GM20431 (cell line): Measurements from ENCODE around the gene ADAD2.
"Not testable (repeated sequence)": the region's sequence is repeated elsewhere in the genome, so short reads cannot be mapped to it uniquely, and the experiment has no call there.

ENCODE experiments used
- in situ Hi-C: fragments of 300-500 bp; cut with MseI, MboI; formaldehyde crosslinking; loops from one replicate; pipeline ENCODE4 v1.15.0; 2020; ENCODE audit warnings: low sequenced_read_pairs; ENCODE audit not compliant: unreplicated experiment

The ADAD2 gene

GRCh38 chr16:84214451-84215066 lies 23.6 kb downstream of the ADAD2 start:
- in situ Hi-C loops, result no loop called here

GRCh38 chr16:84215531-84215930 lies 24.6 kb downstream of the ADAD2 start:
- in situ Hi-C loops, result no loop called here

DNA sequence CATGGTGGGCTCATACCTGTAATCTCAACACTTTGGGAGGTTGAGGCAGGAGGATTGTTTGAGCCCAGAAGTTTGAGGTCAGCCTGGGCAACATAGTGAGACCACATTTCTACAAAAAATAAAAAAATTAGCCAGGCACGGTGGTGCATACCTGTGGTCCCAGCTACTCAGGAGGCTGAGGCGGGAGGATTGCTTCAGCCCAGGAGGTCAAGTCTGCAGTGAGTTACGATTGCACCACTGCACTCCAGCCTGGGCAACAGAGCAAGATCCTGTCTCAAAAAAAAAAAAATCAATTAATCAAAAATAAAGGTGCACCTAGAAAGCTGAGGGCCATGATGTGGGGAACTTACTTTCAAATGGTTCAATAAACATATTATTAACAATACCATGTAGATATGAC lies 25.2 kb downstream of the ADAD2 start:
- in situ Hi-C loops, result not testable (repeated sequence)

DNA sequence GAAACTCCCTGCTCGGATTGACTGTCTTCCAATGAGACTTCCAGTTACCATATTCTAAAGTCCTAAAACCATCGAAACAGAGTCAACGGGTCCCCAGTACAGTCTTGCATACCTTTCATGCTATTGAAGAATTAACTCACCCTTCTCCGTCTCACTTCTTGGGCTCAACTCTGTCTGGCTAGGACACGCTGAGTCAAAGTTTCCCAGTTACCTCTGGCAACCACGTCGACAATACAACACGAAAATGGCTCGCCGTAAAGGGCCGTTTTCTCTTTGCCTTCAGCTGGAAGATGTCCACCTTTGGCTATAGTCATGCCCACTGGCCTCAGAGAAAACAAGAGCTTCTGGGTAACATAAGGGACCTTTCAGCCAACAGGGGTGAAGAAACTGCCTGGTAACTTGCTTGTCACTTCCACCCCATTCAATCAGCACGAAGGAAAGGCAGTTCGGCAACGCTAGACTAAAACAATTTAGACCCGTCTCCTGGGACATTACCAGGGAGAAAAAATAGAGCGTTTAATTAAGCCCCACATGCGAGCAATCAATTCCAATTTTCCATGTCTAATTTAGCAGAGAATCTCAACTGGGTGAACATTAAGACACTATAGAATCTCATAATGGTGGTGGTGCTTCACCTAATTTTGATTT lies 27.3 kb downstream of the ADAD2 start:
- in situ Hi-C loops, result no loop called here

DNA sequence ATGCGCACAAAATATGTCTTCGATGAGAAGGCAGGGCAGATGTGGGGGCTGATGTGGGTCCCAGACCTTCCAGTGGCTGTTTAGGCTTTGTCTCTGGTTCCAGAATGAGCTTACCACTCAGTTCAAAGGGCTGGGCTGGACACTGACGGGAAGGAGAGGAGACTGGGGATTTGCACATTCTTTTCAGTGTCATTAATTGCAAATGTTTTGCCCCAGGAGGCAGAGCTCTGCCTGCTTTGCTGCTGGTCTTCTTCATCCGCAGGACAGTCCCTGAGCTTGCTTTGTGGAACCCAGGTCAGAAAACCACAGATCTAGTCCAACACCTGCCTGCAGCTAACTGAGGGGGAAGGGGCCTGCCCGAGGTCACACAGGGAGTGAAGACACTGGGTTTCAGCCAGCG lies 28.0 kb downstream of the ADAD2 start:
- in situ Hi-C loops, result no loop called here

DNA sequence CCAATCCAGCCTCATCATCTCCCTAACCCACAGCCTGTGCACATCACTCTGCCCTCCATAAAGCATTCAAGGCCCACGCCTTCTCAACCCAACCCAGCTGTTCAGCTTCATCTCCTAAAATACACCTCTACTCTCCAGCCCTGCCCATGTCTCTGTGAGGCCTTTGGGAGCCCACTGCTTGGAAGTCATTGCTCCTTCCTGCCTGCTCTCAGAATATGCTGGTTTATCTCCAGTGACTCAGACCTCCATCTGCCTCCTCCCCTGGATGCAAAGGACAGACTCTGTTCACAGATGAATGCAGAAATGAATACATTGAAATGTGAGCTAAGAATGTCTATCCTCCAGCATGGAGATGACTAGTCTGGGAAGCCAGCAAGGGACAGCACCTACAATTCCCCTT lies 29.9 kb downstream of the ADAD2 start:
- in situ Hi-C loops, result no loop called here

GRCh38 chr16:84223456-84223855 lies 32.5 kb downstream of the ADAD2 start:
- in situ Hi-C loops, result no loop called here

GRCh38 chr16:84224554-84224953 lies 33.6 kb downstream of the ADAD2 start:
- in situ Hi-C loops, result no loop called here

DNA sequence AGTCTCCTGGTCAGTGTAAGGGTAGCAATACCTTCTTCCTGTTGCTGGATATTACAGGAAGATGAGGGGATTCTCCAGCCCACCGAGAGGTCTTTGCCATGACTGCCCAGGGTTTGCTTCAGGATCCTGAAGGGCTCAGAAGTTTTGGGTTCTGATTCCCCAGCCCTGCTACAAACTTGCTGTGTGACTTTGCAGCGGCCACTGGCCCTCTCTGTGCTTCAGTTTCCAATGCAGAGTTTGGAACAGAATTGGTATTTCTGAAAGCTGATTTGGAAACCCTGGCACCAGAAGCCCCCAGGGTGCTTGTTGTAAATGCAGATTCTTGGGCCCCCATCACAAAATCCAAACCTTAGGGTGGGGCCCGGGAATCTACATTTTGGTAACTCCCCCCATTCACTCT lies 34.2 kb downstream of the ADAD2 start:
- in situ Hi-C loops, result no loop called here

GRCh38 chr16:84225571-84225970 lies 34.6 kb downstream of the ADAD2 start:
- in situ Hi-C loops, result no loop called here

GRCh38 chr16:84226026-84226425 lies 35.1 kb downstream of the ADAD2 start:
- in situ Hi-C loops, result no loop called here

GRCh38 chr16:84227548-84227947 lies 36.6 kb downstream of the ADAD2 start:
- in situ Hi-C loops, result no loop called here

- in situ Hi-C loops, result no loop called here
Observed at GRCh38 chr16:84228256-84228838, 37.4 kb downstream of the ADAD2 start.

DNA sequence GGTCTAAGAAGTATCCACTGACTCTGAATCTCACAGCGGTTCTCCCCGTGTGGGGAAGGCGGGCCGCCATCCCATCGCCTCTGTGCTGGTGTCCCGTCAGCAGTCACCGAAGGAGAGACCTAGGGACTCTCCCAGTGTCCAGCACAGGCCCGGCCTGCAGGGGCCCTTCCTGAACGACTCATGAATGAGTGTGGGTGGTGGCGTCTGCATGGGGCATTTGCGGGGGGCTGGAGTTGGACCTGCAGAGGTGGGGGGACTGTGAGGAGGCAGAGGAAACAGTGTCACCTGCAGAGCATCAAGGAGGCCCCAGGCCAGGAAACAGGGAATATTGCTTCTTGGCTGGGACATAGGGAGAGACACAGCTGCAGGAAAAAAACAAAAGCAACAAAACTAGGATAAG lies 38.5 kb downstream of the ADAD2 start:
- in situ Hi-C loops, result no loop called here

- in situ Hi-C loops, result no loop called here
Observed at GRCh38 chr16:84232060-84232459, 41.1 kb downstream of the ADAD2 start.

DNA sequence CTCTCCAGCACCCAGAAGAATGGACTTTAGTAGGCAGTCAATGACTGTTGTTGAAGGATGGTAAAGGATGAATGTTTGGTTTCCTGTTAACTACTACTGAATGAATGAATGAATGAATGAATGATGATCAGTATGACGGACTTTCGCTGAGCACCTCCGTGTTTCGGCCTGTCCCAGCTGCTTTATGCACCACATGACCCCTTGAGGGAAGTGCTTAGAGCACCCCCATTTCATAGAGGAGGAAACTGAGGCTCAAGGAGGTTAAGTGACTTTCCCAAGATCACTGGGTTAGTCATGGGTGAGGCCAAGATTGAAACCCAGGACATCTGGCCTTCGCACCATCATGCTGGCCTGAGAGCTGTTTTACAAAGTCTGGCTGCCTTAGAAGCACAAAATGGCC lies 42.0 kb downstream of the ADAD2 start:
- in situ Hi-C loops, result no loop called here

- in situ Hi-C loops, result no loop called here
Observed at GRCh38 chr16:84233748-84234147, 42.8 kb downstream of the ADAD2 start.

GRCh38 chr16:84234321-84235241 lies 43.6 kb downstream of the ADAD2 start:
- in situ Hi-C loops, result no loop called here

DNA sequence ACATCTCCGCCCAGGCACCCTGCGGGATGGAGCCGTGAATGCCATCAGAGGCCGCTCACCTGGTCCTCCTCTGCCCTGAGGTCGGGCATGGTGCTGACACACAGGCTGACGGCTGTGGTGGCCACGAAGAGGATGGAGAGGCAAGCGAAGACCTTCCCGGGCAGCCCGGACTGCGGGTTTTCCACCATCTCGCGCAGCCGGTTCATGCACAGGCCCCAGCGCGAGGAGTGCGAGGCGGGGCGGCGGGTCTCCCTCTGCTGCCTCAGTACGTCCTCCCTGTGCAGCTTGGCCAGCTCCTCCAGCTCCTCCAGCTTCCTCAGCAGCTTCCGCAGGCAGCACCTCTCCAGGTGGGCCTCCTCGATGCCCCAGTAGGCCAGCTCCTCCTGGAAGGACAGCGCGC lies 45.7 kb downstream of the ADAD2 start:
- in situ Hi-C loops, result no loop called here

- in situ Hi-C loops, result no loop called here
Observed at GRCh38 chr16:84237994-84238750, 47.2 kb downstream of the ADAD2 start.
